GM18867 (cell line): ENCODE measurements around the gene OTUD5.
"Not testable (repeated sequence)": the region's sequence is repeated elsewhere in the genome, so short reads cannot be mapped to it uniquely, and the experiment has no call there.

Source experiments
- ATAC-seq: cut with Tn5 transposase; IDR thresholded peaks from one replicate; pipeline ENCODE4 v1.9.1; 2021; ENCODE audit warnings: mild to moderate bottlenecking, moderate library complexity; ENCODE audit not compliant: unreplicated experiment

OTUD5 gene

GRCh38 chrX:48957477-48957826 is at the start of gene OTUD5:
OTUD5 (minus strand) TSS chrX:48957607; CDS start chrX:48957570, 37 bp downstream.
- ATAC-seq, result peak; percentile 37

DNA sequence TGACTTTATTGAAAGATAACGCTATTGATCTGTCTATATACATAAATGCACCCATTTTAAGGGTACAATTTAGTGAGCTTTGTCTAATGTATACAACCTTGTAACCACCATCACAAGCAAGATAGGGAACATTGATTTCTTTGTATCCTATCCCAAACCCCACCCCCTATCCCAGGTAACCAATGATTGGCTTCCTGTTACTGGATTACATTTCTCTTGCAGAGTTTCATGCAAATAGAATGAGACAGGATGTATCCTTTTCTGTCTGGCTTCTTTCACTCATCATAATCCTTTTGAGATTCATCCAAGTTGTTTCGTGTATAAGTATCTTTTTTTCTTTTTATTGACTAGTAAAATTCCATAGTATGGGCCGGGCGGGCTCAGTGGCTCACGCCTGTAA is 46.3 kb upstream of the OTUD5 start:
- ATAC-seq, result no peak

DNA sequence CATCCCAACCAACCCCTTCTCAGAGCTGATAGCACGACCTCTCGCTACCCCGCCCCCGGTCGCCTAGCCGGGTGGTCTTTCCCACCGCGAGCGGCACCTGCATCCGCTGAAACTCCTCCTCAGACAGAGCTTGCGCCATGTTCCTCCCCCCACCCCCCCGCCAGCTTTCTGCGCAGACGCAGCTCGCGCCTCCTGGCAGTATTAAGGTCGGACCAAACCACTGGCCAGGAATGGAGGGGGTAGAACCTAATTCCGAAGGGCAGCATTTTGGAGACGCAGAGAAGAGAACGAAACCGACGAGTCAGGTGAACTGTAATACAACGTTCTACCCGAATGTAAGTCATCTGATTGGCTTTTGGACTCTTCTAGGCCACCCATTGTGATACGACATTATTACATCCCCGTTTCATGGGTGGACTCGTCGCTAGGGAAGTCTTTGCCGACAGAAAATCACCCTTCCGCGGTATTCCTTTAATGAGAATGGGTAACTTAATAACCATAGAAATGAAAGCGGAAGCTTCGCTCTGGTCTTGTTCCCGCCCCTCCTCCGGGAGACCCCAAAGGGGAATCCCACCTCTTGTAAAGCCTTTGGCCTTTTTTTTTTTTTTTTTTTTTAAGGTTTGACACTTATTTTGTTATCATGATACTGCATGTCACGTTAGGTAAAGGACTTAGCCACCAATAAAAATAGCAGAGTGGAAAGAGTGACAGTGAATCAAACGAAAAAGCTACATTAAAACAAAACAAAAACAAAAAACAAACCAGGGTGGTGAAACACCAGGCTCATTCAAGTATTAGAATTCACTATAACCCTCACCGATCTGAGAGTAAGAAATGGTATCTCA is 44.9 kb upstream of the OTUD5 start, which contains the start of gene GRIPAP1:
GRIPAP1 (minus strand) TSS at position 174 of the 845 bp plus-strand sequence; CDS start at position 139, 35 bp downstream.
- peak; percentile 76 for ATAC-seq

GRCh38 chrX:49001521-49002090 is 44.2 kb upstream of the OTUD5 start:
- peak; percentile 33 for ATAC-seq

- ATAC-seq, result no peak
Measured at GRCh38 chrX:49000636-49001035, 43.2 kb upstream of the OTUD5 start.

- ATAC-seq, result no peak
Measured at GRCh38 chrX:48999030-48999429, 41.6 kb upstream of the OTUD5 start.

DNA sequence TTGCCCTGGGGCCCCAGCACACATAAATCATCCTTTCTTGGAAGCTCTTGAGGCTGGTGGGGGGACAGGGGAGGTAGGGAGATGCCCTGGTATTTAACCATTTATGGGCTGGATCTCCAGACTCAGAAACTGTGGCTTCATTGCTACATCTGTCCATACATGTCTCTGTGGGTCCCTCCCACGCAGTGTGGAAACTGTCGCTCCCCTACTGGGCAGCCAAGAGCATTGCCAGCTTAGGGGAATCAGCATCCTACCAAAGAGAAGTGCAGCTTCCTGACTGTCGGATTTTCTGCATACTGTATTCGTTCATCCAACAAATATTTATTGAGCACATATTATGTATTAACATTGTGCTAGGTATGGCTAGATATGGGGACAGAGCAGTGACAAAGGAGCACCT is 41.0 kb upstream of the OTUD5 start:
- no peak for ATAC-seq

DNA sequence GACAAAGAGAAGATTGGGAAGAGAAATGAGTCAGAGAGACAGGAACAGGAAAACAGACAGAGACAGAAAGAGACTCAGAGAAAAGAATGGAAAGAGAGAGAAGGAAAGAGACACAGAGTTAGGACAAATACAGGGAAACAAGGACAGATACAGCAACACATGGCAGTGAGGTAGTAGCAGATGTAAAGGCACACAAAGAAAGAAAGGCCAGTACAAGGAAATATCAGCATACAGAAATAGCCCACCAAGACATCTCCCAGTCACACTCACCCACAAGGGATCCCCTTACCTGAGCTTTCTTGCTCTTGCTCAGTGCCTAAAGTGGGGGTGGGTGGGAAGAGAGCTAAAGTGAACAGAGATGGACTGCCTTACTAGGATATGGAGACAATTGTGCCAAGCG is 40.5 kb upstream of the OTUD5 start:
- no peak for ATAC-seq

- ATAC-seq, result no peak
Measured at GRCh38 chrX:48997455-48997854, 40.0 kb upstream of the OTUD5 start.

- no peak for ATAC-seq
Measured at GRCh38 chrX:48996969-48997368, 39.6 kb upstream of the OTUD5 start.

DNA sequence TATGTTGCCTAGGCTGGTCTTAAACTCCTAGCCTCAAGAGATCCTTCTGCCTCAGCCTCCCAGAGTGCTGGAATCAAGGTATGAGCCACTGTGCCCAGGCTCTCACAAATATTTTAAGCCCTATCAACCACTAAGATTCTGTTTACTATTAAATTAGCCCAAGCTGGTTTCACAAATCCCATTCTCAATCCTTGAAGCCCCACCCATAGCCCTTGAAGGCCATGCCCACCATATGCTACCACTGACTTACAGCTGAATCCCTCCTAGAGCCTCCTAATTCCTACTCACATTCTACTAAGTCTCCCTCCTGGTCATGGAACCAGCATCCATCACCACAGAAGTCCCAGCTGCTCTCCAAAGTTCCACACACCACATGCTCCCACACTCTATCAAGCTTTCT is 34.9 kb upstream of the OTUD5 start:
- no peak for ATAC-seq

DNA sequence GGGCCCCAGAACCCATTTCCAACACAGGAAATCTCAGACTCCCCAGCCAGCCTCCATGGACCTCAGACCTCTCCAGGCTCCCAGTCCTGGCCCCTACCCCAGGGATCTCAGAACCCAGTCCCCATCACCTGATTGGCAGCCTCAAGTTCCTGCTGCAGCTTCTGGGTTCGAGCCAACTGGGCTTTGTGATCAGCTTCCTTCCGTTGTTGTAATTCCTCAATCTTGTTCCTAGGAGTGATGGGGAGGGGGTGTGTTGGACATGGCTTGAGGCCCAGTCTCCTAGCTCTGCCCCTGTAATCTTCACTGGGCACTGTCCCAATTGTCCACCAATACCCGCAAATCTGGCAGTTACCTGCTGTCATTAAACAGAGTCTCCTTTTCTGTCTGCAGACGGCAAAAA is 32.1 kb upstream of the OTUD5 start:
- ATAC-seq, result no peak

DNA sequence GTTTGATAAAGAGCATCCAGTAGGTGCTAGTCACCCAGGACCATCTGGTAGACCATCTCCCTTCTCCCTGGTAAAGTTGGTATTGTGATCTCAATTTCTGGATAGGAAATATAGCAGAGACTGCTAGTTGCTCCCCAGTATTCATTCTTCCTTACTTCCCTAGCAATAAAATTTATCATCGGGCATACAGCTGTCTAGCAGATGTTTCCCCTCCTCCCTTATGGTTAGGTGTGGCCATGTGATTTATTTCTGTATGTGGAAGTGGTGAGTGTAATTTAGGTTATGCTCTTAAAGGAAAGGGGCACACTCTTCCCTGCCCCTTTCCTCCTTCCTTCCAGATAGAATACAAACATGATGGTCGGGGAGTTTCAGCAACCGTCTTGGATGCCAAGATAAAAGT is 26.5 kb upstream of the OTUD5 start:
- ATAC-seq, result no peak

GRCh38 chrX:48983081-48983480 is 25.7 kb upstream of the OTUD5 start:
- ATAC-seq, result no peak

- ATAC-seq, result no peak
Measured at GRCh38 chrX:48981178-48981577, 23.8 kb upstream of the OTUD5 start.

DNA sequence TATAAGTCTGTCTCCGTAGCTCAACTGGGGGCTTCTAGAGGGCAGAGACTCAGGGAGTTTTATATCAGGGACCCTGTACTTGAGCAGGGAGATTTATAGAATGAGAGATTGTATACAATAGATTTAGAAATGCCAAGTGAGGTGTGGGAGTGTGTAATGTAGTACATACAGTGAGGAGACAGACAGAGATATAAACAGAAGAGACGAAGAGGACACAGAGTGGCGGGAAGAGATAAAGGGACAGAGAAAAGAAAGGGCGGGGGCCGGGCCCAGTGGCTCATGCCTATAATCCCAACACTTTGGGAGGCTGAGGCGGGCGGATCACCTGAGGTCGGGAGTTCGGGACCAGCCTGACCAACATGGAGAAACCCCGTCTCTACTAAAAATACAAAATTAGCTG is 22.9 kb upstream of the OTUD5 start:
- not testable (repeated sequence) for ATAC-seq

- ATAC-seq, result no peak
Measured at GRCh38 chrX:48978226-48978625, 20.8 kb upstream of the OTUD5 start.

- ATAC-seq, result no peak
Measured at GRCh38 chrX:48976086-48976485, 18.7 kb upstream of the OTUD5 start.

DNA sequence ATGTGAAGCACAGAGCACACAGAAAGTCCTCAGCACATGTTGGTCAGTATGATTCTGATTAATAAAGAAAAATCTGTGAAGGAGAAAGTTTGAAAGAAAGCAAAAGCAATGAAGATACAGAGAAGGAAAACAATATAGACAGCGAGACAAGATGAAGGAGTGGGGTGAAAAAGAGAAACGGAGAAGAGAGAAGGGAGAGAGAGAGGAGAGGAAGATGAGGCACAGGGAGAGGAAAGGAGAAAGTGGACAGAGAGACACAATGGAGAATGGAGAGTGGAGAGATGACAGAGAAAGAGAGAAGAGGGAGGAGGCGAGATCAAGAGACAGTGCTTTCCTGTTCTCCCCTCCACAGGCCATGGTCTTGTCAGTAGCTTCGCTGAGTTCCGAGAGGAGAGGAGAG is 18.1 kb upstream of the OTUD5 start:
- ATAC-seq, result no peak

DNA sequence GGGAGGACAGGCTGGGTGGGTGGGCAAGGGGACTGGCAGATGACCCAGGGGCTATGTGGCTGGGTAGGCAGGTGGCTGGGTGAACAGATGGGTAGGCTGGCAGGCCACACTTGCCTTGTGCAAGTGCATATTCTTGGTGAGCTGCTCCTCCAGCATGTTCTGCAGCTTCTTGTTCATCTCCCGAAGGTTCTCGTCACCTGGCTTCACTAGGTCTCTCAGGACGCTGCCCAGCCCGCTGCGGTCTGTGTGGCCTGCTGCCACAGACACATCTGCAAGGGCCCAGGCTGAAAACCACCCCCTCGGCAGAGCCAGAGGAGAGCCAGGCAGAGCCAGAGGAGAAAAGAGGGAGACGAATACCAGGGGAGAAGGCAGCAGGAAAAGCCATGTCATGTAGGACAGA is 17.6 kb upstream of the OTUD5 start:
- ATAC-seq, result no peak

- ATAC-seq, result no peak
Measured at GRCh38 chrX:48974574-48974973, 17.2 kb upstream of the OTUD5 start.

DNA sequence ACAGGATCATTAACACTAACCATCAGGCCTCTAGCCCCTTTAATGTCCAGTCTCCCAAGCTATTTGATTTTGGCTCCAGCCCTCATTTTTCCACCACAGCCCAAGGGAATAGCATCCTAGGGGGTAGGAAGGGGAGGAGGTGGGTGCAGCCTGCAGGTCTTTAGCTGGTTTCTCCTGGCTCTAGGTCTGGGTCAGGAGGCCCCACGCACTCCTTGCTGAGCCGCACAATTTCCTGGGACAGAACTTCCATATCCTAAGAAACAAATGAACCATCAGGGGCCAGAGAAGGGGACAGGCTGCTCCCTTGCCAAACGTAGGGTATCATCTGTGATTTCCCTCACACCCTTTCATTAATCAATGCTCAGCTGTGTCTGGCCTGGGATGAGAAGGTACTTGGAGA is 16.6 kb upstream of the OTUD5 start:
- ATAC-seq, result no peak
